ENCODE data around the gene MRPL38.

DNA sequence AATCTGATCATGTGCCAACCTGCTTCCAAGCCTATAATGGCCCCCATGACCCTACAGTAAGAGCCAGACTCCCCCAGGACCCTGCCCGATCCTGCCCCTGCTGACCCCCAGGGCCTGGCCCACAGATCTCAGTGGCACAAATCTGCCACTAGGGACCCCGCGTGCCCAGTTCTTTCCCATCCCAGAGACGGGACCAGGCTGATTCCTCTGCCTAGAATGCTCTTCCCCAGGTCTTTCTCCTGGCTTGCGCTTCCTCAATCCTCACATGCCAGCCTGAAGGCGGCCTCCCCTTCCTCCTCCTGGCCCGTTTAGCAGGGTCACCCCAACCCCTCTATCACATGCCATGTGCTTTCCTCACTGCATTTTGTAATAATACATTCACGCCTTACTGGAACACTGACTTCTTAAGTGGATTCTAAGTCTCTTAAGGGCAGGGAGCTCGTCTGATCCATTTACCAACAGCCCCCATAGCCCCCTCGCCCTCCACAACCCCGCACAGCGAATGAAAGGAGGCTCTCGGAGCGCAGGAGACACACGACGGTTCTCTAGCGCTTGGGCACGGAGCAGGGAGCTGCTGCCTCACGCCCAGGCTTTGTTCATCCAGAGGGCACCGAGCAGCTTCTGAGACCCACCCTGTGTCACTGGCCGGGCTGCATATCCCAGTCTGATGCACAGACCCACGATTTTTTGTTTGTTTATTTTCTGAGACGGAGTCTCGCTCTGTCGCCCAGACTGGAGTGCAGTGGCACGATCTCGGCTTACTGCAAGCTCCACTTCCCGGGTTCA, 9.1 kb downstream of the MRPL38 start:
- no peak for TF ChIP-seq EZH2 (IDR thresholded peaks at IDR 0.05)
- TF ChIP-seq POLR2AphosphoS5 (IDR thresholded peaks at IDR 0.05; ENCODE audit: borderline replicate concordance, low read depth, low read length), result no peak; the same call in 1 of the 2 replicates
- TF ChIP-seq FOXP2 (optimal IDR thresholded peaks at IDR 0.05; ENCODE audit: control extremely low read depth, extremely low read length, insufficient read depth), result no peak
